Measurements from ENCODE around the gene ZDHHC5.

The ZDHHC5 gene

DNA sequence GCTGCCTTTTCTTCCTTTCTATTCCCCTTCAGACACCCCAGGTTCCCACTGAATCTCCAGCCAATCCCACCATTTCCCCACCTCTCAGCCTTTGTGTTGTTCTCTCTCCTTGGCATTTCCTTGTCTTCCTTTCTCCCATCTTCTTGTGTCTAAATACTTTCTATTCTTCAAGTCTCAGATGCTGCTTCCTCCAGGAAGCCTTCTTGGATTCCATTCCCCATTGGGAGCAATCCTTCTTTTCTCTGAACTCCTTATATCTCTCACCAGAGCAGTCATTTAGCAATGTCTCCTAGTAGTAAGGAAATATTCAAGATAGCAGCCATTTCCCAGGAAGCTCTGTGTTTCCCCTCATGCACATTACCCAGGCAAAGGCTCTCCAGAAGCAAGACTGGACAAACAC is 33.6 kb upstream of the ZDHHC5 start:
- peaks cover 20 to 31% of the 10 kb centered on the region in 2 donors for H3K27me3 ChIP-seq (ENCODE audit: control insufficient read depth in 2 of 2, insufficient read depth in 2 of 2, low read length in 2 of 2)
- no peaks in the 10 kb centered on the region for H3K36me3 ChIP-seq (ENCODE audit: control insufficient read depth in 2 of 2, insufficient read depth in 2 of 2, low read length in 2 of 2)
- H3K4me3 ChIP-seq (ENCODE audit: low read length in 2 of 2) = no peak overlapping the region
- H3K27ac ChIP-seq (ENCODE audit: low read depth in 2 of 2, low read length in 2 of 2) = no peak overlapping the region
- no peak overlapping the region for H3K9ac ChIP-seq (ENCODE audit: low read depth in 1 of 2, low read length in 2 of 2)
- H3K9me3 ChIP-seq (ENCODE audit: control insufficient read depth in 2 of 2, low read length in 2 of 2) = no peaks in the 10 kb centered on the region
- H3K4me1 ChIP-seq (ENCODE audit: control insufficient read depth in 2 of 2, insufficient read depth in 2 of 2, low read length in 2 of 2) = peaks cover 3 to 4% of the 10 kb centered on the region in 2 donors

DNA sequence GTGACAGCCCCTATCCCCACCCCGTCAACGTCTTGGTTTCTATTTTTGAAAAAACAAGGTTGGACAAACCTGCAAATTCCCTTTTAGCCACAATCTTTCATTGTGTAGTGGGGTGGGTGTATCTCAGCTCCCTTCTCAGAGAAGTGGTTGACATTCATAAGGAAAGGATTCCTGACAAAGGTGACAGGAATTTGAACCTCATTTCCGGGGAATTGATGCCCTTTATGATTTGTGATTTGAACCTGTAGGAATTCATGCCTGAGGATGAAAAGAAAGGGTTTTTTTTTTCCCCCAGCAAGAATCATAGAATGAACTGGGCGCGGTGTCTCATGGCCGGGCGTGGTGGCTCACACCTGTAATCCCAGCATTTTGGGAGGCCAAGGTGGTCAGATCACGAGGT is 32.7 kb upstream of the ZDHHC5 start:
- H3K9me3 ChIP-seq (ENCODE audit: control insufficient read depth in 2 of 2, low read length in 2 of 2) = no peaks in the 10 kb centered on the region
- H3K27me3 ChIP-seq (ENCODE audit: control insufficient read depth in 2 of 2, insufficient read depth in 2 of 2, low read length in 2 of 2) = peaks cover 20 to 38% of the 10 kb centered on the region in 2 donors
- no peak overlapping the region for H3K9ac ChIP-seq (ENCODE audit: low read depth in 1 of 2, low read length in 2 of 2)
- no peak overlapping the region for H3K27ac ChIP-seq (ENCODE audit: low read depth in 2 of 2, low read length in 2 of 2)
- H3K4me1 ChIP-seq (ENCODE audit: control insufficient read depth in 2 of 2, insufficient read depth in 2 of 2, low read length in 2 of 2) = peaks cover 5 to 9% of the 10 kb centered on the region in 2 donors
- H3K36me3 ChIP-seq (ENCODE audit: control insufficient read depth in 2 of 2, insufficient read depth in 2 of 2, low read length in 2 of 2) = no peaks in the 10 kb centered on the region
- no peak overlapping the region for H3K4me3 ChIP-seq (ENCODE audit: low read length in 2 of 2)

DNA sequence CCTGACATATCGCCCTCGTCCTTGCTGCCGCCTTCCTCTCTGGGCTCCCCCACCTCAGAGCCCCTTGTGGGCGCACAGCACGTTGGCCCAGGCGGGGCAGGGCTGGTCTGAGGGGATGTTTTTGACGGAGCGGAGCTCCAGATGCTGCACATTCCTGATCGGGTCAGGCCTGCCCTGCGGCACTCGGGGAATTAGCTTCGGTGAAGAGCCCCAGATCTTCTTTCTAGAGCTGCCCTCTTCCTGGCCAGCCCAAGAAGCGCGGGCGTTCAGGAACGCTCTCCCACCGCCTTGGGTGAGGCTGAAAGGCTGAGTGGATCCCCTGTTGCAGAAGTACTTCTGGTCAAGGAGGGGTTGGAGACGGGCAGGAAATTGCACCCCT is 30.3 kb upstream of the ZDHHC5 start:
- Histone ChIP-seq H3K4me1 (ENCODE audit: control insufficient read depth in 2 of 2, insufficient read depth in 2 of 2, low read length in 2 of 2) (peaks cover 5 to 9% of the 10 kb centered on the region in 2 donors), H3K36me3 (ENCODE audit: control insufficient read depth in 2 of 2, insufficient read depth in 2 of 2, low read length in 2 of 2) (no peaks in the 10 kb centered on the region), H3K27me3 (ENCODE audit: control insufficient read depth in 2 of 2, insufficient read depth in 2 of 2, low read length in 2 of 2) (peaks cover 17 to 37% of the 10 kb centered on the region in 2 donors), H3K9me3 (ENCODE audit: control insufficient read depth in 2 of 2, low read length in 2 of 2) (no peaks in the 10 kb centered on the region), H3K9ac (ENCODE audit: low read depth in 1 of 2, low read length in 2 of 2) (no peak overlapping the region), H3K4me3 (ENCODE audit: low read length in 2 of 2) (peak overlapping the region; percentile 49 to 77), H3K27ac (ENCODE audit: low read depth in 2 of 2, low read length in 2 of 2) (no peak overlapping the region)

DNA sequence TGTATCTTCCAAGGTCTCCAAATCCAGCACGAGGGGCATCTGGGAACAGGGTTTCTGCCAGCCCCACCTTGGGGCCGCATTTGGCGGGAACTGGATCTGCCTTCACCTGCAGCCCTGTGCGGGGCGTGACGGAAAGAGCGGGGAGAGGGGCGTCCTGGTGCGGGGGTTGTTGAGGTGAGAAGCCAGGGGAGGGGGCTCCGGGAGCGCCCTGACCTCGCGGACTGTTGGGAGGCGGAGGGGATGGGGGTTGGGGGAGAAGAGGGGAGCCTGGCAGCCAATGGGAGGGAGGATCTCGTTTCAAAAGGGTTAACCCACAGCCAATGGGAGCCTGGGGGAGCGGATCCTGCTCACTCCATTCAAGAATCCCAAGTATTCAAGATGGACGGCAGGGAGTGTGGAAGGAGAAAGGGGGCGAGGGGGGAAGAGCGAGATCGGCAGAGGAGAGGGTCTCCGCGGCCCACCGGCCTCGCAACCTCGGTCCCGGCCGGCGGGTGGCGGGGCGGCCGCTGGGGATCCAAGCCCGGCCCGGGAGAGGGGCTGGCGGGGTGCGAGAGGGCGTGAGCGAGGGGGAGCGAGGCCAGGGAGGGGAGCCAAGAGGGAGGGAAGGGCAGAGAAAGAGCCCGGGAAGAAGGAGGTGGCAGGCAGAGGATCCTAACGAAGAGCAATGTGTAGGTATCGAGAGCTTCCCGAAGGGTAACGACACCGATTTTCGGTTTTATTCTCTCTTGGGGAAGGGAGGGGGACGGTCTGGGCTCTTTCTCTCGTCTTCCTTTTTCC is 29.7 kb upstream of the ZDHHC5 start:
- Histone ChIP-seq H3K9ac (ENCODE audit: low read depth in 1 of 2, low read length in 2 of 2) (peak overlapping the region; percentile 44 to 60), H3K27me3 (ENCODE audit: control insufficient read depth in 2 of 2, insufficient read depth in 2 of 2, low read length in 2 of 2) (peaks cover 15 to 34% of the 10 kb centered on the region in 2 donors), H3K4me1 (ENCODE audit: control insufficient read depth in 2 of 2, insufficient read depth in 2 of 2, low read length in 2 of 2) (peaks cover 5 to 9% of the 10 kb centered on the region in 2 donors), H3K4me3 (ENCODE audit: low read length in 2 of 2) (peak overlapping the region; percentile 77 to 82), H3K27ac (ENCODE audit: low read depth in 2 of 2, low read length in 2 of 2) (peak overlapping the region in 1 of 2 donors; percentile 63), H3K9me3 (ENCODE audit: control insufficient read depth in 2 of 2, low read length in 2 of 2) (no peaks in the 10 kb centered on the region), H3K36me3 (ENCODE audit: control insufficient read depth in 2 of 2, insufficient read depth in 2 of 2, low read length in 2 of 2) (no peaks in the 10 kb centered on the region)

DNA sequence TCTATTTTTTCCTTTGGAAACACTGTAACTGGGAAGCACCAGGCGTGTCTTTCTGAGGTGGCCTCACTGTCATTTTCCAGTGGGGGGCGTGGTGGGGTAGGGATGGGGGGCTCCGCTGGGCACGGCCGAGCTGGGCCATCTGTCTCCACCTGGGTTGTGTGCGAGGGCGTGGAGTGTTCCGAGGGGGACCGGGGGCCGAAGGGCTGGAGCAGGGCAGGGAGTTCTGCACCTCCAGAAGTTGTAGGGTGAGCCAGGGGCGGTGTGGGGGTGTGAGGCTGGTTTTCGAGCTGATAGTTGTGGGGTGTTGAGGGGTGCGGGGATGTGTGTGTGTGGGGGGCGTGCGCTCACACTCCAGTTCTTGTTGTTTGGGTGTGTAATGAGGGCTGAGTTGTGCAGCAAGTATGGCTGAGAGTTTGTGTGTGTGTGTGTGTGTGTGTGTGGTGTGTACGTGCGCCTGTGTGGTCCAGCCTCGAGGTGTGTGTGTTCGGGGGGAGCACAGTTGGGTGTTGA is 29.0 kb upstream of the ZDHHC5 start:
- peak overlapping the region; percentile 77 to 82 for H3K4me3 ChIP-seq (ENCODE audit: low read length in 2 of 2)
- H3K9me3 ChIP-seq (ENCODE audit: control insufficient read depth in 2 of 2, low read length in 2 of 2) = no peaks in the 10 kb centered on the region
- peaks cover 10 to 33% of the 10 kb centered on the region in 2 donors for H3K27me3 ChIP-seq (ENCODE audit: control insufficient read depth in 2 of 2, insufficient read depth in 2 of 2, low read length in 2 of 2)
- H3K27ac ChIP-seq (ENCODE audit: low read depth in 2 of 2, low read length in 2 of 2) = no peak overlapping the region
- peaks cover 5 to 9% of the 10 kb centered on the region in 2 donors for H3K4me1 ChIP-seq (ENCODE audit: control insufficient read depth in 2 of 2, insufficient read depth in 2 of 2, low read length in 2 of 2)
- H3K36me3 ChIP-seq (ENCODE audit: control insufficient read depth in 2 of 2, insufficient read depth in 2 of 2, low read length in 2 of 2) = no peaks in the 10 kb centered on the region
- H3K9ac ChIP-seq (ENCODE audit: low read depth in 1 of 2, low read length in 2 of 2) = peak overlapping the region; percentile 44 to 60

DNA sequence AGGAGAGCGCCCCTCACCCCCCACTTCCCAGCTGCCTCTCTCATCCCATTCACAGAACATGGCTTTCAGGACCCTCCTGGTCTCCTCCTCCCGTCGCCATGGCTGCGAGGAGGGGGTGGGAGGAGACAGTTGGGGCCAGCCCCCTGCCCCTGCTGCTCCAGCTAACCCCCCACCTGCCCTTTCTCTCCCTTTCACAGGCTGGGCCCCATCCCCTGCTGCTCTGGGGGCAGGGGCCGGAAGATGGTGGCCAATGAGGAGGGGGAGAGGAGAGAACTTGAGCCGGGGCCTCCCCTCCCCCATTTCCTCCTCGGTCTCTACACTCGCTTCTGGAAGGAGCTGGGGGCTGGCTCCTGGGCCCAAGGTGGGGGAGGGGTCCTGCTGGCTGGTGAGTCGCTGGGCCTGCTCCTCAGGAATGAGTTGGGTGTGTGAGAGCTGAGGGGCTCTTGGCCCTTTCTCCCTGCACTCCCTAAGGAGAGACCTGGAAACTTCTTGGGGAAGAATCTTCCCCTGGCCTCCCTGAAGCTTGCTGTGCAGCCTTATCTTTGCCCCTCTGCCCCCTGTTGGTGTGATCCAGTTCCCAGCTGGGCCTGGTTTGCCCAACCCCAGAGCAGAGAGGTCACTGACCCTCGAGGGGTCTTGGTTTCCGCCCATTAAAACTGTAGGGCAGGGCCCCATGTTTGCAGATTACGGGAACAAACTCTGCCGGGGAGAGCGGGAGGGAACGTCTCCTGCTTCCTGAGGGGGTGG is 28.4 kb upstream of the ZDHHC5 start:
- no peaks in the 10 kb centered on the region for H3K36me3 ChIP-seq (ENCODE audit: control insufficient read depth in 2 of 2, insufficient read depth in 2 of 2, low read length in 2 of 2)
- no peak overlapping the region for H3K9ac ChIP-seq (ENCODE audit: low read depth in 1 of 2, low read length in 2 of 2)
- H3K27ac ChIP-seq (ENCODE audit: low read depth in 2 of 2, low read length in 2 of 2) = no peak overlapping the region
- H3K27me3 ChIP-seq (ENCODE audit: control insufficient read depth in 2 of 2, insufficient read depth in 2 of 2, low read length in 2 of 2) = peaks cover 6 to 29% of the 10 kb centered on the region in 2 donors
- H3K4me3 ChIP-seq (ENCODE audit: low read length in 2 of 2) = peak overlapping the region; percentile 77 to 82
- H3K4me1 ChIP-seq (ENCODE audit: control insufficient read depth in 2 of 2, insufficient read depth in 2 of 2, low read length in 2 of 2) = peaks cover 5 to 9% of the 10 kb centered on the region in 2 donors
- H3K9me3 ChIP-seq (ENCODE audit: control insufficient read depth in 2 of 2, low read length in 2 of 2) = no peaks in the 10 kb centered on the region

DNA sequence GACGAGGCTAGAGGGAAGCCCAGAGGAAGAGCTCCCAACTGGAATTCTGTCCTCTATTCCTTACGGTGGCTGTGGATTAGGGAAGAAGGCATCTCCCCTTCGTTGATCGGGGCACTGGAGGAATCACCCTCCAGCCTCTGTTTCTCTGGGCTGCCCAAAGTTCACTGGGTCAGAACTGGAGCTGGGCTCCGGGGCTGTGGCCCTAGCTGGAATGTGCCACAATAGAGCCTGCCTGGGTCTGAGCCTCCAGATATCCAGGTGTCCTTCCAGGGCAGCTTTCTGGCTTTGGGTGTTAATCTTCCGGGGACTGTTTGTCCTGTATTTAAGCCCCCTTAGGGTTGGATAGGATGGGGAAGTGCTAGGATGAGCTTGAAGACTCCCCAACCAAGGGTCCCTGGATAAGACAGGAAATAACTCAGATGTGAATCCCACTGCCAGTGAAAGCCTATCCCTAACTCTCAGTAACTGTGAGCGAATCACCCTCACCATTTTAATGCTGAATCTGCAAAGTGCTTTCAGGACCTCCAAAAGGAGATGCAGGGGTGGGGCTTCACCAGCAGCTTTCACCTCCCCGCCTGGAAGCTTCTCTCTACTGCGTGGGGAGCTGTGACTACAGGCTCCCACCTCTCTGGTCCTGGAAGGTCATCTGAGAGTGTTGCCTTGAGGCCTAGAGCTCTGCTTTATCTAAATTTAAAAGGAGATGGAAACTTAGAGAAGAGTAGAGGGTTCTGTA is 27.7 kb upstream of the ZDHHC5 start:
- H3K9me3 ChIP-seq (ENCODE audit: control insufficient read depth in 2 of 2, low read length in 2 of 2) = no peaks in the 10 kb centered on the region
- H3K9ac ChIP-seq (ENCODE audit: low read depth in 1 of 2, low read length in 2 of 2) = no peak overlapping the region
- H3K27ac ChIP-seq (ENCODE audit: low read depth in 2 of 2, low read length in 2 of 2) = no peak overlapping the region
- H3K36me3 ChIP-seq (ENCODE audit: control insufficient read depth in 2 of 2, insufficient read depth in 2 of 2, low read length in 2 of 2) = no peaks in the 10 kb centered on the region
- peaks cover 8 to 16% of the 10 kb centered on the region in 2 donors for H3K4me1 ChIP-seq (ENCODE audit: control insufficient read depth in 2 of 2, insufficient read depth in 2 of 2, low read length in 2 of 2)
- H3K27me3 ChIP-seq (ENCODE audit: control insufficient read depth in 2 of 2, insufficient read depth in 2 of 2, low read length in 2 of 2) = peaks cover 7 to 26% of the 10 kb centered on the region in 2 donors
- no peak overlapping the region for H3K4me3 ChIP-seq (ENCODE audit: low read length in 2 of 2)

DNA sequence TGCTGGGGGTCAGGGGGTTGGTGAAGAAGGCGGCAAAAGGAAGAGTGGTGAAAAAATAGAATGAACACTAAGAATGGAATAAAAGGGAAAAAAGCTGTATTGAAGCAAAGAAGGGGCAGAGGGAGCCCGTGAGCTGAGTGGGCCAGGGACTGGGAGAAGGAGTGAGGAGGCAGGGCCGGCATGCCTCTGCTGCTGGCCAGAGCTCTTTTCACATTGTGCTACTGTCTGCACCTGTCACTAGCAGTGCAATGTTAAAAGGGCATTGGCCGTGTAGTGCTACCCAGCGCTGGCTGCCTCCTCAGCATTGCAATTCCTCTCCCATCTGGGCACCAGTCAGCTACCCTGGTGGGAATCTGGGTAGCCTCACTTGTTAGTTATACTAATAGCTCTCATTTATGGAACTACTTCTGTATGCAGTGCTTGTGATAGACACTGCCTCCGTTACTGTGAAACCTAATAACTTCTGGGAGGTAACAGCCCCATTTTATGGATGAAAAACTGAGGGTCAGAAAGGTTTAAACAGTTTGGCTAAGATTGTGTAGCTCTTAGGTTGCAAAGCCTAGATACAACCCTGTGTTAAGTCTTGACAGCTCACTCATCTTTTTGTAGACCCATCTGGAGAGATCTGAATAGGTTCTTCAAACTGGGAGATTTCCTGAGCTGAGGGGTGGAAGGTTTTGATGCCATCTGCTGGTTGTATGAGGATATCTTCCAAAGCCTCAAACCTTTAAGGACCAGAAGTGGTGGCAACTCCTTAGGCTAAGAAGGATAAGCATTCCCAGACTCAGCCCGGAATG is 26.7 kb upstream of the ZDHHC5 start:
- Histone ChIP-seq H3K36me3 (ENCODE audit: control insufficient read depth in 2 of 2, insufficient read depth in 2 of 2, low read length in 2 of 2) (no peaks in the 10 kb centered on the region), H3K27ac (ENCODE audit: low read depth in 2 of 2, low read length in 2 of 2) (no peak overlapping the region), H3K9ac (ENCODE audit: low read depth in 1 of 2, low read length in 2 of 2) (no peak overlapping the region), H3K4me1 (ENCODE audit: control insufficient read depth in 2 of 2, insufficient read depth in 2 of 2, low read length in 2 of 2) (peaks cover 12 to 21% of the 10 kb centered on the region in 2 donors), H3K27me3 (ENCODE audit: control insufficient read depth in 2 of 2, insufficient read depth in 2 of 2, low read length in 2 of 2) (peaks cover 14 to 26% of the 10 kb centered on the region in 2 donors), H3K4me3 (ENCODE audit: low read length in 2 of 2) (no peak overlapping the region), H3K9me3 (ENCODE audit: control insufficient read depth in 2 of 2, low read length in 2 of 2) (no peaks in the 10 kb centered on the region)

DNA sequence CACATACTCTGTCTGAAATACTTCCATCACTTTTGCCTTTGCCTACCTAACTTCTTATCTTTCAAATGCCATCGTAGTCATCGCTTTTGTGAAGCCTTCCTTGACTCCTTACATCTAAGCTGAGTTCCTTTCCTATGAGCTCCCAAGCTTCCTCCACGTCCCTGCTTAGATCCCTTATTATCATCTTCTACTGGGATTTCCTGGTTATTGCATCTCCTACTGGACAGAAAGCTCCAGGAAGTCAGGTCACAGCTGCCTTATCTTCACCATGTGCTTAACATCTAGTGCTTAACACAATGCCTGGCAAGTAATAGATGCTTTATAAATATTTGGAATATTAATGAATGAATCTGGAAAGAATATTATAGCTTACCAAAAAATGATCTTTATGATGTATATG is 24.1 kb upstream of the ZDHHC5 start:
- H3K4me3 ChIP-seq (ENCODE audit: low read length in 2 of 2) = no peak overlapping the region
- no peaks in the 10 kb centered on the region for H3K36me3 ChIP-seq (ENCODE audit: control insufficient read depth in 2 of 2, insufficient read depth in 2 of 2, low read length in 2 of 2)
- no peak overlapping the region for H3K9ac ChIP-seq (ENCODE audit: low read depth in 1 of 2, low read length in 2 of 2)
- H3K9me3 ChIP-seq (ENCODE audit: control insufficient read depth in 2 of 2, low read length in 2 of 2) = no peaks in the 10 kb centered on the region
- peaks cover 35 to 37% of the 10 kb centered on the region in 2 donors for H3K27me3 ChIP-seq (ENCODE audit: control insufficient read depth in 2 of 2, insufficient read depth in 2 of 2, low read length in 2 of 2)
- H3K27ac ChIP-seq (ENCODE audit: low read depth in 2 of 2, low read length in 2 of 2) = no peak overlapping the region
- peaks cover 17 to 24% of the 10 kb centered on the region in 2 donors for H3K4me1 ChIP-seq (ENCODE audit: control insufficient read depth in 2 of 2, insufficient read depth in 2 of 2, low read length in 2 of 2)

Measured in mucosa of rectum (tissue), 2 donors.